GM12878 (cell line): Measurements from ENCODE around the gene SYTL4.

Experiments used
- ASH2L ChIP-seq: fragments of 300-600, 200-600 bp; sonication (generic); IDR thresholded peaks from 2 replicates; pipeline ENCODE4 v1.6.1; 2017; ENCODE audit warnings: low read depth, mild to moderate bottlenecking, borderline replicate concordance
- CTCF ChIP-seq, 3 experiments: IDR thresholded peaks in 2 of 3; conservative IDR thresholded peaks in 1 of 3; 2 replicates each; pipeline ENCODE4 v1.5.1; 2011; ENCODE audit warnings: low read depth in 3 of 3, low read length in 3 of 3, mild to moderate bottlenecking in 3 of 3, control low read depth in 2 of 3, moderate library complexity in 2 of 3, inconsistent platforms in 1 of 3, mixed read lengths in 1 of 3; ENCODE audit not compliant: control insufficient read depth in 2 of 3, insufficient read depth in 1 of 3; ENCODE audit errors: extremely low read depth in 1 of 3
- EZH2 ChIP-seq: IDR thresholded peaks from 2 replicates; pipeline ENCODE4 v1.6.1; 2012; ENCODE audit warnings: low read depth, mild to moderate bottlenecking, control low read depth, inconsistent platforms, low read length, borderline replicate concordance; ENCODE audit not compliant: control insufficient read depth
- MAX ChIP-seq: IDR thresholded peaks from 2 replicates; pipeline ENCODE4 v1.6.1; 2012; ENCODE audit warnings: low read depth, low read length, improper control_type of control experiment
- POLR2A ChIP-seq: IDR thresholded peaks from 2 replicates; pipeline ENCODE4 v1.6.1; 2011; ENCODE audit warnings: low read depth, mild to moderate bottlenecking, low read length
- SIN3A ChIP-seq: IDR thresholded peaks from 2 replicates; pipeline ENCODE4 v1.6.1; 2012; ENCODE audit warnings: low read depth, low read length, improper control_type of control experiment
- SIX5 ChIP-seq: IDR thresholded peaks from 2 replicates; pipeline ENCODE4 v1.6.1; 2011; ENCODE audit warnings: mild to moderate bottlenecking, low read depth, low read length, moderate library complexity; ENCODE audit not compliant: severe bottlenecking
- SMC3 ChIP-seq: IDR thresholded peaks from 2 replicates; pipeline ENCODE4 v1.6.1; 2011; ENCODE audit warnings: low read length, improper control_type of control experiment, borderline replicate concordance
- TF ChIP-seq, protein P1 (sequence below): fragments of 450-650 bp; formaldehyde crosslinking; IDR thresholded peaks from 2 replicates; pipeline ENCODE4 v1.4.0; 2020; ENCODE audit warnings: mild to moderate bottlenecking, moderate library complexity

- TF ChIP-seq CTCF (IDR thresholded peaks at IDR 0.05 in 2 of 3, conservative IDR thresholded peaks at IDR 0.05 in 1 of 3; ENCODE audit: control insufficient read depth in 2 of 3, extremely low read depth in 1 of 3, insufficient read depth in 1 of 3, low read depth in 3 of 3, low read length in 3 of 3) (no peak), MAX (no peak), SIN3A (no peak), SMC3 (no peak), EZH2 (no peak), SIX5 (no peak), ASH2L (no peak), POLR2A (no peak)
- TF ChIP-seq, protein P1, sequence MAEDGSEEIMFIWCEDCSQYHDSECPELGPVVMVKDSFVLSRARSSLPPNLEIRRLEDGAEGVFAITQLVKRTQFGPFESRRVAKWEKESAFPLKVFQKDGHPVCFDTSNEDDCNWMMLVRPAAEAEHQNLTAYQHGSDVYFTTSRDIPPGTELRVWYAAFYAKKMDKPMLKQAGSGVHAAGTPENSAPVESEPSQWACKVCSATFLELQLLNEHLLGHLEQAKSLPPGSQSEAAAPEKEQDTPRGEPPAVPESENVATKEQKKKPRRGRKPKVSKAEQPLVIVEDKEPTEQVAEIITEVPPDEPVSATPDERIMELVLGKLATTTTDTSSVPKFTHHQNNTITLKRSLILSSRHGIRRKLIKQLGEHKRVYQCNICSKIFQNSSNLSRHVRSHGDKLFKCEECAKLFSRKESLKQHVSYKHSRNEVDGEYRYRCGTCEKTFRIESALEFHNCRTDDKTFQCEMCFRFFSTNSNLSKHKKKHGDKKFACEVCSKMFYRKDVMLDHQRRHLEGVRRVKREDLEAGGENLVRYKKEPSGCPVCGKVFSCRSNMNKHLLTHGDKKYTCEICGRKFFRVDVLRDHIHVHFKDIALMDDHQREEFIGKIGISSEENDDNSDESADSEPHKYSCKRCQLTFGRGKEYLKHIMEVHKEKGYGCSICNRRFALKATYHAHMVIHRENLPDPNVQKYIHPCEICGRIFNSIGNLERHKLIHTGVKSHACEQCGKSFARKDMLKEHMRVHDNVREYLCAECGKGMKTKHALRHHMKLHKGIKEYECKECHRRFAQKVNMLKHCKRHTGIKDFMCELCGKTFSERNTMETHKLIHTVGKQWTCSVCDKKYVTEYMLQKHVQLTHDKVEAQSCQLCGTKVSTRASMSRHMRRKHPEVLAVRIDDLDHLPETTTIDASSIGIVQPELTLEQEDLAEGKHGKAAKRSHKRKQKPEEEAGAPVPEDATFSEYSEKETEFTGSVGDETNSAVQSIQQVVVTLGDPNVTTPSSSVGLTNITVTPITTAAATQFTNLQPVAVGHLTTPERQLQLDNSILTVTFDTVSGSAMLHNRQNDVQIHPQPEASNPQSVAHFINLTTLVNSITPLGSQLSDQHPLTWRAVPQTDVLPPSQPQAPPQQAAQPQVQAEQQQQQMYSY (CRISPR knock-in tag): no peak
Measured at GRCh38 chrX:100647739-100648138, 84.2 kb downstream of the SYTL4 start.
